ENCODE results near the gene PYGL. TPM values are rescaled to one million over a fixed set of nuclear protein-coding genes. Genes with fewer than 3 reads are reported as not detected.
A peak's percentile ranks its signal among the peaks of the same experiment; 100 is the strongest.
"Not testable (repeated sequence)": the region's sequence is repeated elsewhere in the genome, so short reads cannot be mapped to it uniquely, and the experiment has no call there.

Gene PYGL
- total RNA-seq, 1 donor from 2014 or later: 63.0 TPM

- no peaks in the 10 kb centered on the region for H3K9me3 Mint-ChIP-seq
- Histone ChIP-seq H3K4me2 (no peak overlapping the region), H3K4me3 (no peak overlapping the region), H3K4me1 (no peaks in the 10 kb centered on the region), H2AFZ (replicated peaks) (no peak overlapping the region), H3F3A (ENCODE audit: low read depth) (no peaks in the 10 kb centered on the region), H3K27me3 (no peaks in the 10 kb centered on the region), H3K36me3 (no peaks in the 10 kb centered on the region), H3K79me2 (ENCODE audit: low read depth) (no peaks in the 10 kb centered on the region), H4K20me1 (ENCODE audit: low read depth) (no peaks in the 10 kb centered on the region), H3K27ac (no peak overlapping the region), H3K9me3 (ENCODE audit: low read depth) (no peaks in the 10 kb centered on the region), H3K9ac (no peak overlapping the region)
- no peaks in the 10 kb centered on the region for H3K36me3 Mint-ChIP-seq
- no peaks in the 10 kb centered on the region for H3K4me1 Mint-ChIP-seq
- TF ChIP-seq EZH2 (IDR thresholded peaks at IDR 0.05) (no peak), EZH2phosphoT487 (IDR thresholded peaks at IDR 0.05) (no peak)
- TF ChIP-seq, protein P1, sequence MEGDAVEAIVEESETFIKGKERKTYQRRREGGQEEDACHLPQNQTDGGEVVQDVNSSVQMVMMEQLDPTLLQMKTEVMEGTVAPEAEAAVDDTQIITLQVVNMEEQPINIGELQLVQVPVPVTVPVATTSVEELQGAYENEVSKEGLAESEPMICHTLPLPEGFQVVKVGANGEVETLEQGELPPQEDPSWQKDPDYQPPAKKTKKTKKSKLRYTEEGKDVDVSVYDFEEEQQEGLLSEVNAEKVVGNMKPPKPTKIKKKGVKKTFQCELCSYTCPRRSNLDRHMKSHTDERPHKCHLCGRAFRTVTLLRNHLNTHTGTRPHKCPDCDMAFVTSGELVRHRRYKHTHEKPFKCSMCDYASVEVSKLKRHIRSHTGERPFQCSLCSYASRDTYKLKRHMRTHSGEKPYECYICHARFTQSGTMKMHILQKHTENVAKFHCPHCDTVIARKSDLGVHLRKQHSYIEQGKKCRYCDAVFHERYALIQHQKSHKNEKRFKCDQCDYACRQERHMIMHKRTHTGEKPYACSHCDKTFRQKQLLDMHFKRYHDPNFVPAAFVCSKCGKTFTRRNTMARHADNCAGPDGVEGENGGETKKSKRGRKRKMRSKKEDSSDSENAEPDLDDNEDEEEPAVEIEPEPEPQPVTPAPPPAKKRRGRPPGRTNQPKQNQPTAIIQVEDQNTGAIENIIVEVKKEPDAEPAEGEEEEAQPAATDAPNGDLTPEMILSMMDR (IDR thresholded peaks at IDR 0.05): no peak
- no peak overlapping the region for H3K4me3 Mint-ChIP-seq
- no peak overlapping the region for H3K27ac Mint-ChIP-seq
- no peaks in the 10 kb centered on the region for H3K27me3 Mint-ChIP-seq (ENCODE audit: insufficient read depth, low read depth)
- DNase-seq (ENCODE audit: low spot score): no peak
Measured at GRCh38 chr14:50961605-50962221, 17.4 kb upstream of the PYGL start.

- H3K9ac ChIP-seq: no peak overlapping the region
- no peaks in the 10 kb centered on the region for H3K36me3 Mint-ChIP-seq
- H3K9me3 ChIP-seq (ENCODE audit: low read depth): no peaks in the 10 kb centered on the region
- H3K9me3 Mint-ChIP-seq: peaks cover 4% of the 10 kb centered on the region
- H4K20me1 ChIP-seq (ENCODE audit: low read depth): no peaks in the 10 kb centered on the region
- H3K27me3 Mint-ChIP-seq (ENCODE audit: insufficient read depth, low read depth): no peaks in the 10 kb centered on the region
- no peak overlapping the region for H3K4me3 ChIP-seq
- no peak overlapping the region for H3K4me2 ChIP-seq
- TF ChIP-seq, protein P1 (IDR thresholded peaks at IDR 0.05): no peak
- no peak for TF ChIP-seq EZH2phosphoT487 (IDR thresholded peaks at IDR 0.05)
- TF ChIP-seq EZH2 (IDR thresholded peaks at IDR 0.05): no peak
- DNase-seq (ENCODE audit: low spot score): no peak
- H3K27me3 ChIP-seq: no peaks in the 10 kb centered on the region
- no peak overlapping the region for H2AFZ ChIP-seq (replicated peaks)
- no peak overlapping the region for H3K27ac ChIP-seq
- H3K4me1 ChIP-seq: no peaks in the 10 kb centered on the region
- peaks cover 2% of the 10 kb centered on the region for H3K4me1 Mint-ChIP-seq
- no peak overlapping the region for H3K4me3 Mint-ChIP-seq
- H3K36me3 ChIP-seq: no peaks in the 10 kb centered on the region
- no peaks in the 10 kb centered on the region for H3K79me2 ChIP-seq (ENCODE audit: low read depth)
- no peak overlapping the region for H3K27ac Mint-ChIP-seq
- H3F3A ChIP-seq (ENCODE audit: low read depth): no peaks in the 10 kb centered on the region
Measured at GRCh38 chr14:50957296-50957695, 13.0 kb upstream of the PYGL start.

DNA sequence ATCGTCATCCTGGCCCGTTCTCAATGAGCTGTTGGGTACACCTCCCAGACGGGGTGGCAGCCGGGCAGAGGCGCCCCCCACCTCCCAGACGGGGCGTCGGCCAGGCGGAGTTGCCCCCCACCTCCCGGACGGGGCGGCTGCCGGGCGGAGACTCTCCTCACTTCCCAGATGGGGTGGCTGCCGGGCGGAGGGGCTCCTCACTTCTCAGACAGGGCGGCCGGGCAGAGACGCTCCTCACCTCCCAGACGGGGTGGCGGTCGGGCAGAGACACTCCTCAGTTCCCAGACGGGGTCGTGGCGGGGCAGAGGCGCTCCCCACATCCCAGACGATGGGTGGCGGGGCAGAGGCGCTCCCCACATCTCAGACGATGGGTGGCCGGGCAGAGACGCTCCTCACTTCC lies 12.1 kb upstream of the PYGL start:
- not testable (repeated sequence) for H3K27ac Mint-ChIP-seq; H3K4me1 ChIP-seq; H3K27ac ChIP-seq; H3K4me1 Mint-ChIP-seq; H3K27me3 Mint-ChIP-seq (ENCODE audit: insufficient read depth, low read depth); H3F3A ChIP-seq (ENCODE audit: low read depth); H4K20me1 ChIP-seq (ENCODE audit: low read depth); H3K79me2 ChIP-seq (ENCODE audit: low read depth); H3K4me2 ChIP-seq; DNase-seq (ENCODE audit: low spot score); H2AFZ ChIP-seq (replicated peaks); H3K4me3 Mint-ChIP-seq; H3K36me3 Mint-ChIP-seq; H3K9ac ChIP-seq; H3K9me3 ChIP-seq (ENCODE audit: low read depth); H3K27me3 ChIP-seq; H3K36me3 ChIP-seq; H3K4me3 ChIP-seq; H3K9me3 Mint-ChIP-seq

GRCh38 chr14:50955373-50956043 lies 11.2 kb upstream of the PYGL start:
- H3K27ac ChIP-seq: no peak overlapping the region
- Mint-ChIP-seq H3K27ac (peak overlapping the region; percentile 21), H3K4me3 (no peak overlapping the region), H3K27me3 (ENCODE audit: insufficient read depth, low read depth) (no peaks in the 10 kb centered on the region), H3K36me3 (no peaks in the 10 kb centered on the region), H3K9me3 (peaks cover 4% of the 10 kb centered on the region), H3K4me1 (peaks cover 6% of the 10 kb centered on the region)
- H3K9me3 ChIP-seq (ENCODE audit: low read depth): no peaks in the 10 kb centered on the region
- H3K4me3 ChIP-seq: no peak overlapping the region
- TF ChIP-seq, protein P1 (IDR thresholded peaks at IDR 0.05): peak; percentile 24
- TF ChIP-seq EZH2phosphoT487 (IDR thresholded peaks at IDR 0.05): no peak
- DNase-seq (ENCODE audit: low spot score): peak; percentile 23
- H3F3A ChIP-seq (ENCODE audit: low read depth): no peaks in the 10 kb centered on the region
- no peaks in the 10 kb centered on the region for H3K79me2 ChIP-seq (ENCODE audit: low read depth)
- no peaks in the 10 kb centered on the region for H3K27me3 ChIP-seq
- H3K9ac ChIP-seq: no peak overlapping the region
- no peaks in the 10 kb centered on the region for H3K36me3 ChIP-seq
- H4K20me1 ChIP-seq (ENCODE audit: low read depth): no peaks in the 10 kb centered on the region
- no peak overlapping the region for H2AFZ ChIP-seq (replicated peaks)
- no peaks in the 10 kb centered on the region for H3K4me1 ChIP-seq
- no peak overlapping the region for H3K4me2 ChIP-seq

Measured in neural progenitor cell (in vitro differentiated cells).